Suppressor macrophage (primary cell): ENCODE measurements around the gene SVIL.
"Not testable (repeated sequence)": the region's sequence is repeated elsewhere in the genome, so short reads cannot be mapped to it uniquely, and the experiment has no call there.

ENCODE experiments used
- DNase-seq, 4 experiments: peaks; one replicate each; pipeline ENCODE4 v3.0.0-alpha.2; 2020 to 2022

SVIL gene

DNA sequence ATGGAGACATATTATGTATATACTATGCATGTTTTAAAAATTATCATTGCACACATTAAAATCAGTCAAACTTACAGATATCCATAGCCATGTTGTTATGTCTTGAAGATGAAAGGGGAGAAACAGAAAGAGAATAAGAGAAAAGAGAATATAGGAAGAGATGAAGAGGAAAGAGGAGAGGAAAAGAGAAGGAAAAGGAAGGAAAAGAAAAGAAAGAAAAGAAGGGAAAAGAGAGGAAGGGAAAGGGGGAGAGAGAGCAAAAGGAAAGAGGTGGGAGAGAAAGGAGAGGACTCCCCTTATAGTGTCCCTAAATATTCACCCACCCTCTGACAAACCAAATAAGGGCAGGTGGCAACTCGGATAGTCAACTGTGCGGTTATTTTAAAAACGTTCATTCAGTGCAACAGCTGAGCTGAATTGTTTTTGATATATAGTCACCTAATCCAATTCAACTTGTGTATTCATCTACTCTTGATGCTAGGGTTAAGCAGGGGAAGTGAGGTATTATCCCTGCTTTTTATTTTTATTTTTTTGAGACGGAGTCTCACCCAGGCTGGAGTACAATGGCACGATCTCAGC, 14.6 kb downstream of the SVIL start:
- DNase-seq: no peak

GRCh38 chr10:29619241-29619669, 15.5 kb downstream of the SVIL start:
- DNase-seq: no peak

GRCh38 chr10:29618341-29619171, 16.2 kb downstream of the SVIL start:
- DNase-seq: no peak

- DNase-seq: no peak
Observed at GRCh38 chr10:29617880-29618340, 16.9 kb downstream of the SVIL start.

GRCh38 chr10:29616542-29616941, 18.2 kb downstream of the SVIL start:
- DNase-seq: no peak

DNA sequence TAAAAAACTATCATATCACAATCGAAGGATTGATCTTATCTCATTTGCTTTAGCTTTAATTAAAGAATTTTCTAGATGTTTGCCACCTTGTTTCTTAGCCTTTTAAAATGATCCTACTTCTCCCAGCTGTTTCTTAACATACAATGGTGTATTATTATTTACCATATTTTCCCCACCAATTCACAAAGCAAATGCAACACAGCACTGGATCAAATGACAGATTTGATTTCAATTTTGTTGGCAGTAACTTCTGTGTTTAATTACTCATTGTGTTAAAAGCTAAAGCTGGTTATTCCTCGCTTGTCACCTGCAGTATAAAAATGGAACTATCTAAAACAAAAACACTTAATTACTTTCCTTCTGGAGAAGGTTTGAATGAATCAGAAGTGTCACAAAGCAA, 19.6 kb downstream of the SVIL start:
- no peak for DNase-seq

DNA sequence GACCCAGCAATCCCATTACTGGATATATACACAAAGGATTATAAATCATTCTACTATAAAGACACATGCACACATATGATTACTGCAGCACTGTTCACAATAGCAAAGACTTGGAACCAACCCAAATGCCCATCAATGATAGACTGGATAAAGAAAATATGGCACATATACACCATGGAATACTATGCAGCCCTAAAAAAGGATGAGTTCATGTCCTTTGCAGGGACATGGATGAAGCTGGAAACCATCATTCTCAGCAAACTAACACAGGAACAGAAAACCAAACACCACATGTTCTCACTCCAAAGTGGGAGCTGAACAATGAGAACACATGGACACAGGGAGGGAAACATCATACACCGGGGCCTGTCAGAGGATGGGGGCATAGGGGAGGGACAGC, 20.5 kb downstream of the SVIL start:
- not testable (repeated sequence) for DNase-seq

DNA sequence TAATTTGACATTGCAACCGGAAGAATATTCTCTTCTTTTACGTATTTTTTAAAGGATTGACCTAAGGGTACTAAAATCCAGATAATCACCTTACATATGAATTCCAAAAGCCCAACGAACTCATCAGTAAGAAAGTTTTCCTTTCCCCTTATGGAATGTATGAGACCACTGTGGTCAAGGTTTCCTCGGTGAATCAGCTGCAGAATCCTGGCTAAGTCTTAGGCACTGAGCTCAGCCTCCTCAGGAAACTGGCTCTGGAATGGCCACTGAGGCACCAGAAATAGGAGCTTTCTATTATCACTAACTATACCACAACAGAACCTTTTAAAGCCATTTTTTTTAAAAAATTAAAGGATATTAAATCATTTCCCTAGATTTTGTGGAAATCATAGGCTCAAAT, 21.0 kb downstream of the SVIL start:
- no peak for DNase-seq

DNA sequence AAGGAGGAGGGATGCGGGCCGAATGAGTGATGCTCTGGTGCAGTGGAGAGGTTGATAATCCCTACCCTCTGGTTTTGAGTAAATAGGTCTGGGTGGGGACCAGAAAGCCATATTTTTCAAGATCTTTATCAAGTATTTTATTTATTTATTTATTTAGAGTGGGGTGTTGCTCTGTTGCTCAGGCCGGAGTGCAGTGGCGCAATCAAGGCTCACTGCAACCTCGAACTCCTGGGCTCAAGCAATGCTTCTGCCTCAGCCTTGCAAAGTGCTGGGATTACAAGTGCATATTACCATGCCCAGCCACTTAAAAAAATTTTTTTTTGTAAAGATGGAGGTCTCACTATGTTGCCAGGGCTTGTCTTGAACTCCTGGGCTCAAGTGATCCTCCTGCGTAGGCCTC, 21.6 kb downstream of the SVIL start:
- no peak for DNase-seq

- DNase-seq: no peak
Observed at GRCh38 chr10:29612657-29613056, 22.1 kb downstream of the SVIL start.

GRCh38 chr10:29611781-29612381, 22.9 kb downstream of the SVIL start:
- no peak for DNase-seq

DNA sequence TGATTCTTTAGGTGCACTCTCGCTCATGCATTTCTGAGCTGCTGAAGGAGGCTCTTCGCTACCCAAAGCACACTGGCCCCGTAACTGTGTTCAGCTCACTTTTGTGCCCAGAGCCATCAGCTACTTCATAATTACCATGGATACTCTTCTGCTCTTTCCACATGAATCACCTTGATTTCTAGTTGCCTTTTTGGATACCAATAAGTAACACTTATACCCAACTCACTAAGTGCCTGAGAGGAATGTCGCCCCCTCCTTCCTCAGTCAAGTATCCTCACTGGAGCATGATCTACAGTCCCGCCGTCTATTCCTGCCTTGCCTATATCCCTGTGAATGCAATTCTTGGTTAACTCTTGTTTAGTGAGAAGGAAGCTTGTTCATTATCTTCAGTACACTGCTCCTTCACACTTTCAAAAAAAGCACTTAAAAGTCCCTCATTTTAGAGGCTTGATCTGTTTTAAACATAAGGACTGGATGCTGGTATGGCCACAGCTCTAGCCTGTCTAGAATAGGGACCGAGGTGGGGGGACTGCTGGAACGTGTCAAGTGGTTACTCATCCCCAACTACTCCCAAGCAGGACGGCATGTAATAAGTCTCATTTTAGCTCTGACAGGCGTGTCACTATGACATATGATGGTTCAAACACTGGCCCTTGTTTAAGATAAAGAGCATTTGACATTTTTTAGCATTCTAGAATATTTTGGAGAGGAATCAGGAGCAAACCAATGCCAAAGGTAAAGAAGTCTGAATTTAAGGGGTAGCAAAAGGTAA, 23.7 kb downstream of the SVIL start:
- DNase-seq: no peak

DNA sequence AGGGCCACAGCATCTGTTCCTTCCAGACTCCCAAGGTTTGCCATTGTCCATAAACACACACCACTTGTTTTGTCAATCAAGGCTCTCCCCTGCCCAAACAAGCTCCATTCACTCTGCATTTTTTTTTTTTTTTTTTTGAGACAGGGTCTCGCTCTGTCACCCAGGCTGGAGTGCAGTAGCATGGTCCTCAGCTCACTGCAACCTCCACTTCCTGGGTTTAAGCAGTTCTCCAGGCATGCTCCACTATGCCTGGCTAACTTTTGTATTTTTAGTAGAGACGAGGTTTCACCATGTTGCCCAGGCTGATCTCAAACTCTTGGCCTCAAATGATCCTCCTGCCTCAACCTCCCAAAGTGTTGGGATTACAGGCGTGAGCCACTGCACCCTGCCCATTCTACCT, 24.4 kb downstream of the SVIL start:
- DNase-seq: not testable (repeated sequence)

DNA sequence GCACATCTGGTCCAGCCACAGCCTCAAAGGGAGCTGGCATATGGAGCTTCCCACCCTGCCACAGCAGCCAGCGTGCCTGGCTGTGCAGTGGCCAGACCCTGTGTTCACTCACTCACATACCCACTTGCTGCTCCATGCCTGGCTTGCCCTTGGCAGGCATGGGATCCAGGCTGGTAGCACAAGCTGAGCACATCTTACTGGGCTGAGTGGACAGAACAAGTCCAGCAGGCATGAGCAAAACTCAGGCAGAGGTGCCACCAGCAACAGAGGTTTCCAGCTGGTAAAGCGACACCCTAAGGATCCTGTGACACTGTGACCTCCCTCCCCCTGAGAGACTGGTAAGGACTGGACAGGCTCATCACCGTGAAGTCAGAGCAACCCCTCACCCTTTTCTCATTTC, 25.1 kb downstream of the SVIL start:
- DNase-seq: no peak

DNA sequence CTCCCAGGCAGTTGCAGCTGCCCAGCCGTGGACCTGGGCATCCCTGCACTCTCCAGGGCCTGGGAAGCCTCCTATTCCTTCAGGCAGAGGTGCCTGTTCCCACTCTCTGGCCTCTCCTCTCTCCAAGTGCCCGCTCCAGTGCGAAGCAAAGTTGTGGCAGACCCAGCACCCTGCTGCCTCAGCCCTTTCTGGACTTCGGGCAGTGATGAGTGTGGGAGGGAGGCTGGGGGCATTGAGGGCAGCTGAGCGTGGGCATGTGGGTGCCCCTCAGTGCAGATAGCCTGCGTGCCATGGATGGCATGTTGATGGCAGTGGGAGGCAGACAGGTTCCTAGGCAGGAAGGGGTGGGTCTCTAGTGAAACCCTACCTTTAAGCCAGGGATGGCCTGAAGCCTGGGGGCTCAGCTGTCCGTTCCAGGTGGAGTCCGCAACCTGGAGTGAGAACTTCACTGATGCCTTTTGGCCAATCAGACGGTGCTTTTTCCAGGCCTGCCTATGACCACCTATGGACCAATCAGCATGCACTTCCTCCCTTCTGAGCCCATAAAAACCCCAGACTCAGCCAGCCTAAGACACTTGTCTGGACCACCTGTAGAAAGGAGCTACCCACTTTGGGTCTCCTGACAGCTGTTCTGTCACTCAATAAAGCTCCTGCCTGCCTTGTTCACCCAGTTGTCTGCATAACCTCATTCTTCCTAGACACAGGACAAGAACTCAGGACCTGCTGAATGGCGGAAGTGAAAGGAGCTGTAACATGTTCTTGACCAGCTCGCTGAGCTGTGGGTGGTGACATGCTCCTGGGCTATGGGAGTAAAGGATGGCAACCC, 26.1 kb downstream of the SVIL start:
- DNase-seq: no peak

GRCh38 chr10:29608062-29608461, 26.7 kb downstream of the SVIL start:
- DNase-seq: no peak

- DNase-seq: no peak
Observed at GRCh38 chr10:29607576-29607975, 27.2 kb downstream of the SVIL start.

- DNase-seq: not testable (repeated sequence)
Observed at GRCh38 chr10:29606693-29607092, 28.1 kb downstream of the SVIL start.

DNA sequence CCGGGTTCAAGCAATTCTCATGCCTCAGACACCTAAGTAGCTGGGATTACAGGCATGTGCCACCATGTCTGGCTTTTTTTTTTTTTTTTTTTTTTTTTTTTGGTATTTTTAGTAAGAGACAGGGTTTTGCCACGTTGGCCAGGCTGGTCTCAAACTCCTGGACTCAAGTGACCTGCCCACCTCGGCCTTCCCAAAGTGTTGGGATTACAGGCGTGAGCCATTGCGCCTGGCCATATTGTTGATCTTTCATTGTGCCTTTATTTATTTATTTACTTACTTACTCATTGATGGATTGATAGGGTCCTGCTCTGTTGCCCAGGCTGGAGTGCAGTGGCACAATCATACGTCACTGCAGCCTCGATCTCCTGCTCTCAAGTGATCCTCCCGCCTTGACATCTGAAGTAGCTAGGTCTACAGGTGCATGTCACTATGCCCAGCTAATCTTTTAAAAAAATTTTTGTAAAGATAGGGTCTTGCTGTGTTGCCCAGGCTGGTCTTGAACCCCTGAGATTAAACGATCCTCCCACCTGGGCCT, 30.4 kb downstream of the SVIL start:
- no peak for DNase-seq

GRCh38 chr10:29603223-29603896, 31.4 kb downstream of the SVIL start:
- no peak for DNase-seq

DNA sequence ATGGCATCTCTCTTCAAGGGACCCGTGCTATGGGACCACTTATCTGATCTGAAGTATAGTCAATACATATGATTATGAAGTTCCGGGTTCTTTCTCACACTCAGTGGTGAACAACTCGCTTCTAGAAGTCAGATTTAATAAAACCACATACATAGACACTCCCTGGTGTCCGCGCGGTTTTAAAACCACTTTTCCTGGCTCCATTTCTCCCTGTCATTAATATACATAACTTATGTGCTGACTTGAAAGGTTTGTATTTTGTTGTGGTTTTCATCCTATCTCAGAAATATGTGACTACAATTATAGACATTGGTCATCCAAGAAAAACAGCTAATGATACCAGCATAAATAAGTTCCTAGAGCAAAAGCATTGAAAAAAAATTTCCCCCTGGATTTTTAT, 34.0 kb downstream of the SVIL start:
- DNase-seq: no peak
